Activated T-helper 2 cell treated with anti-CD3 and anti-CD28 coated beads, Interferon-gamma antibody, Interleukin-2, Interleukin-4, amounts not matched to agents 10 μg/mL and 5 μg/mL and 100 μg/mL, durations not matched to agents 14 hours and 24 hours and 36 hours (primary cell): ENCODE data around the gene LGALS7B. TPM values are rescaled to one million over a fixed set of nuclear protein-coding genes. Genes with fewer than 3 reads are reported as not detected.

Experiments
- DNase-seq: peaks from one replicate; pipeline ENCODE4 v3.0.0; 2021; ENCODE audit warnings: low spot score
- H3K27ac Mint-ChIP-seq: one replicate; pipeline ENCODE4 v1.8.0; 2021; ENCODE audit warnings: mixed read lengths
- H3K27me3 Mint-ChIP-seq: one replicate; pipeline ENCODE4 v1.8.0; 2021; ENCODE audit warnings: low read depth, mixed read lengths
- H3K36me3 Mint-ChIP-seq: one replicate; pipeline ENCODE4 v1.8.0; 2021; ENCODE audit warnings: low read depth, mixed read lengths
- H3K4me1 Mint-ChIP-seq: one replicate; pipeline ENCODE4 v1.8.0; 2021; ENCODE audit warnings: low read depth, mixed read lengths
- H3K4me3 Mint-ChIP-seq: one replicate; pipeline ENCODE4 v1.8.0; 2021; ENCODE audit warnings: low read depth, mild to moderate bottlenecking, moderate library complexity, mixed read lengths
- H3K9me3 Mint-ChIP-seq: one replicate; pipeline ENCODE4 v1.8.0; 2021; ENCODE audit warnings: mixed read lengths
- intact Hi-C: fragments of 100-400 bp; cut with micrococcal nuclease; formaldehyde crosslinking; loops from one replicate; pipeline ENCODE4 v1.15.1; 2023
- total RNA-seq: library from RNA; stranded (reverse); gene quantifications from 2 replicates; pipeline ENCODE4 v1.2.3, GENCODE V29; 2022

The LGALS7B gene
- total RNA-seq, 1 donor from 2014 or later: not detected

DNA sequence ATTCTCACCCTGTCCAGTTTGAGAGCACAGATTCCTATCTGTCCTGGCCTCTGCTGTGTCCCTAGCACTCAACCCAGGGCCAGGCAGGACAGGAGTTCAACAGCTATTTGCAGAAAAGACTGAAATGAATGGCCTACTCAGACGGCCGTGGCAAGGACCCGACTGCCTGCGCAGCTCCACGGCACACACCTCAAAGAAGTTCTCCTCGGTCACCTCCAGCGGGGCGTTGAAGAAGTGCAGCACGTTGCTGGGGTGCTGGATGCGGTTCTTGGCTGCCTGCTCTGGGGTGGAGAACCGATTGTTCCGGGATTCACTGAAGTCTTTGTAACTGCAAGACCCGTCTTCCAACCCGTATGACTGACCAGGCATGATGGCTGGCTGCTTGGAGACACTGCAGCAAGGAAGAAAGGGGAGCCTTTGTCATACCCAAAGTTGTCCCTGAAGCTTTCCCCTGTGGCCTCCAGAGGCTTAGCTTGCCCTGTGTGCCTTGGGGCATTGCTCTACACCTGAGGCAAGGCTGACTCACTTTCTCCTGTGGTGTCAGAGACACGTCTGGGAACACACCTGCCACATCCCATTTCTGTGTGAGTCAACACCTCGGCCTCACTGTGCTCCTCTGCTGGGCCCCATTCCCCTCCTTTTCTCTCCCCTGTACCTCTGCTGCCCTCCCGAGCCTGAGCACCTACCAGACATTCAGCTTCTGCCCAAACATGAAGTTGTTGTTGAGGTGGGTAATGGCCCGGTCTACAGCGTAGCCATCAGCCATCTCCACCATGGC, 49.4 kb downstream of the LGALS7B start:
- Mint-ChIP-seq H3K36me3 (peaks cover 81% of the 10 kb centered on the region), H3K4me3 (no peak overlapping the region), H3K4me1 (peaks cover 40% of the 10 kb centered on the region), H3K27ac (peak overlapping the region; percentile 58), H3K27me3 (no peaks in the 10 kb centered on the region), H3K9me3 (no peaks in the 10 kb centered on the region)
- intact Hi-C loops: loop anchor here (10.0 kb wide), 1 partner anchor 284 kb away; no protein-coding TSS in a partner anchor
- DNase-seq: no peak

DNA sequence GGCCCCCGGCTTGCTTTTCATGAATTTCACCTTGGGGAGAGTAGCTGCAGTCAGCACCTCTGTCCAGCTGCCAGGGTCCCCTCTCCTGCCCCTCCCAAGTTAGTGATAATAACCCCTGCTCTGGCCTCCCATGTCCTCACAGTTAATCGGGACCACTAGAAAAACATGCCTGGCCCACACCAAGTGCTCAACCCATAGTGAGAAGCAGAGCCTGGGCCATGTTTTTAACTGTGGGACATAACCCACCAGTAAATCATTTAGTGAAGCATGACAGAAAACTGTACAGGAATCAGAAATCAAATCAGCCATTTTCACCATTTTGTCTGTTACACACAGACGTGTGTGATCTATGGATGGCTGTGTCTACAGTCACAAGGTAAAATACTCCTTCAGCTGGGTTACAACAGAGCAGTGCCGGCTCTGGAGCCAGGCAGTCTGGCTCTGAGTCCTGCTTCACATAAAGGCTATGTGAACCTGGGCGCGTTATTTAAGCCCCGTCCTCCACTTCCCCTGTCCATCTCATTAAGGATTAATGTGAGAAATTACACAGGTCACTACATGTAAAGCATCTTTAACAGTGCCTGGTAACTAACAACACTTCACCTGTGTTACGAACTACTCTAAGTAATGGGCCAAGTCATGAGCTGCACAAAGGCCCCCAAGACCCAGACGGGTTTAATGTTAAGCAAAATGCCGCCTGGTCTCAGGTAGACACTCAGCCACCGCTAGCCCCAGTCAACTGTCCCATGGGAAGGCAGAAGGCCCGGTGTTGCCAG, 50.2 kb downstream of the LGALS7B start:
- Mint-ChIP-seq H3K27me3 (no peaks in the 10 kb centered on the region), H3K9me3 (no peaks in the 10 kb centered on the region), H3K4me3 (no peak overlapping the region), H3K36me3 (peaks cover 88% of the 10 kb centered on the region), H3K4me1 (peaks cover 48% of the 10 kb centered on the region), H3K27ac (peak overlapping the region; percentile 58)
- no peak for DNase-seq
- intact Hi-C loops: loop anchor here (10.0 kb wide), 1 partner anchor 284 kb away; no protein-coding TSS in a partner anchor

DNA sequence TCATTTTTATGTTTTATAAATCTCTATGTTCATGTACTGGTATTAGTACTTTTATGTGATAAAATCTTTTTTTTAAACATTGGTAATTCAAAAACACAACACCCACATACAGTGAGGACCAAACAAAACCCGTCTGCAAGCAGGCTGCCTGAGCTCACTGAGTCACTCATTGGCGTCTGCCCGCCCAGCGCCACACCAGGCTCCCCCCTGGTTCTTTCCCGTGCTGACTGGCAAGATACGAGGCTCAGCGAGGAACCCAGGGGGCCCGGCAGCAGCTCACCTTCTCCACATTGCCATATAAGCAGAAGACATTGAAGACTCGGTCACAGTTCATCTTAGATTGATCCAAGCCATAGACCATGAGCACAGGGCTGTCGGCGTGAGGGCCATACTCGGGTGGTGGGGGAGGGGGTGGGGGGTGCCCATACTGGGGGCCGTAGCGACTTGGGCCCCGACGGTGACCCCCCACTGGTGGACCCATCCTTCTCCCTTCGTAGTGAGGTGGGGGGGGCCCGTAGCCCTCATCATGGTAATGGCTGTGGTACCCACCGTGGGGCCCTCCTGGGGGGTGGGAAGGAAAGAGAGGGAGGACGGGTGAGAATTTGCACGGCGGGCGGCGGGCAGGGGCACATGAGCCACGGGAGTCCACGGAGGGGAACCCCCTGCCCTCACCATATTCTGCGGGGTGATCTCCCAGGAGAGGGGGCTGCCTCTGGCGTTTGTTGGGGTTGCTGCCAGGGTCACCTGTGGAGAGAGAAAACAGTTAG, 51.0 kb downstream of the LGALS7B start:
- peak overlapping the region; percentile 66 for H3K27ac Mint-ChIP-seq
- DNase-seq: no peak
- peaks cover 96% of the 10 kb centered on the region for H3K36me3 Mint-ChIP-seq

DNA sequence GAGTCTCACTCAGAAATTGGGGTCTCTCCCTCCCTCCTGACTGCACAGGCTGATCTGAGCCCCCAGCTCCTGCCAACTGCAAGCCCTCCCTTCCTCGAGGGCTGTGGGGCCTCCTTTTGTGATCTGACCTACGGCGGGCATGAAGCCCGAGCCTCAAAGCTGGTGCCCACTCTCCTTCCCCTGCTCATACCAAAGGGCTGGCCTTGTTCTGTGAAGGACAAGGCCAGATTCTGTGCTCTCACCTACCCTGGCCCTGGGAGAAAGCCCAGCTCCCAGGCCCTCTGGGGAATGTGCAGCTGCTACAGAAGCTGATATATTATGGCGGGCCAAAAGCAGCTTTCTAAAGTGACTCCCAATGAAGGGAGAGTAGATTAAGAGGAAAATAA, 51.6 kb downstream of the LGALS7B start:
- Mint-ChIP-seq H3K9me3 (no peaks in the 10 kb centered on the region), H3K4me1 (peaks cover 57% of the 10 kb centered on the region), H3K27ac (peak overlapping the region; percentile 74), H3K4me3 (peak overlapping the region; percentile 54), H3K27me3 (no peaks in the 10 kb centered on the region), H3K36me3 (peaks cover 98% of the 10 kb centered on the region)
- no peak for DNase-seq
- intact Hi-C loops: loop anchor here (10.0 kb wide), 1 partner anchor 504 kb away; the partner anchor contains the start of gene SAMD4B

More for the DNA sequence above, 51.0 kb downstream of the LGALS7B start:
- intact Hi-C loops: loop anchor here (10.0 kb wide), 2 partner anchors 285 to 505 kb away; partner anchors contain the start of gene SAMD4B
- H3K4me1 Mint-ChIP-seq: peaks cover 53% of the 10 kb centered on the region
- peak overlapping the region; percentile 15 for H3K4me3 Mint-ChIP-seq
- no peaks in the 10 kb centered on the region for H3K9me3 Mint-ChIP-seq
- H3K27me3 Mint-ChIP-seq: no peaks in the 10 kb centered on the region

Other genes with a start within 250 kb of the LGALS7B start
- gene MAP4K1, start 171.2 kb upstream of the LGALS7B start, total RNA-seq: 181 and 187 TPM in 2 replicates
- gene EIF3K, start 170.0 kb upstream of the LGALS7B start, total RNA-seq: 285 and 287 TPM in 2 replicates
- 329 and 334 TPM in 2 replicates for gene ACTN4, start 141.6 kb upstream of the LGALS7B start, total RNA-seq
- 2.9 and 3.6 TPM in 2 replicates for gene CAPN12, start 44.7 kb upstream of the LGALS7B start, total RNA-seq
- not detected in 2 replicates for gene LGALS7, start 15.7 kb upstream of the LGALS7B start, total RNA-seq
- 1.6 and 2.0 TPM in 2 replicates for gene LGALS4, start 23.7 kb downstream of the LGALS7B start, total RNA-seq
- 180 and 183 TPM in 2 replicates for gene ECH1, start 42.6 kb downstream of the LGALS7B start, total RNA-seq
- gene HNRNPL, start 60.8 kb downstream of the LGALS7B start, total RNA-seq: 700 and 708 TPM in 2 replicates
- gene RINL, start 89.1 kb downstream of the LGALS7B start, total RNA-seq: 70.2 and 73.4 TPM in 2 replicates
- gene SIRT2, start 110.4 kb downstream of the LGALS7B start, total RNA-seq: 29.0 and 30.2 TPM in 2 replicates
- 81.8 and 82.7 TPM in 2 replicates for gene NFKBIB, start 110.8 kb downstream of the LGALS7B start, total RNA-seq
- gene CCER2, start 123.0 kb downstream of the LGALS7B start, total RNA-seq: 0.83 and 1.2 TPM in 2 replicates
- 41.1 and 45.2 TPM in 2 replicates for gene SARS2, start 141.6 kb downstream of the LGALS7B start, total RNA-seq
- 93.5 and 95.3 TPM in 2 replicates for gene MRPS12, start 141.7 kb downstream of the LGALS7B start, total RNA-seq
- not detected in 2 replicates for gene FBXO17, start 186.5 kb downstream of the LGALS7B start, total RNA-seq
- gene FBXO27, start 243.3 kb downstream of the LGALS7B start, total RNA-seq: 0.57 and 0.84 TPM in 2 replicates